ENCODE measurements around the gene PPME1. TPM values are rescaled to one million over a fixed set of nuclear protein-coding genes. Genes with fewer than 3 reads are reported as not detected.

PPME1 gene
- polyA plus RNA-seq, 3 donors, result 5.2 to 12.2 (median 8.9) TPM

DNA sequence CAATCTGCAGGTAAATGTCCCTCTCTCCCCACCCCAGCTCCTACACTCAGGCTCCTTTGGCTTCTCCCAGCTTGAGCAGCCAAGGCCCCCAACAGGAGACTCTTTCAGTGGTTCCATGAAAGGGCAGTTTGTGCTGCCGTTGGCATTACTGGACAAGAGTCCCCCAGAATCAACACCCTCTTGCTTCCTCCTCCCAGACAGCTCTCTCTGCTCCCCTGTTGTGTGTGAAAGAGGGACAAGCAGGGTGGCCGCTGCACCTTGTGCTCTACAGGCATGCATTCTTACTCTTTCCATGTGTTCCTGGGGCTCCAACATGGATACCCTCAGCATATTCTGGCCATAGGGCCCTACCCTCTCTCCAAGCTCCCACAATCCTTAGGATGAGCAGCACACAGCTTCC lies 91.6 kb downstream of the PPME1 start:
- no peaks in the 10 kb centered on the region for H3K4me1 ChIP-seq (ENCODE audit: control insufficient read depth in 1 of 2, insufficient read depth in 2 of 2, low read length in 2 of 2)
- H3K27ac Mint-ChIP-seq, result no peak overlapping the region
- no peak overlapping the region for H3K4me3 Mint-ChIP-seq
- H4K20me1 ChIP-seq (ENCODE audit: insufficient read depth, low read length), result no peaks in the 10 kb centered on the region
- H3K4me3 ChIP-seq (replicated peaks in 1 of 3; ENCODE audit: low read depth in 2 of 3, low read length in 3 of 3), result no peak overlapping the region
- no peaks in the 10 kb centered on the region for H3K9me3 ChIP-seq (replicated peaks in 1 of 2; ENCODE audit: control insufficient read depth in 1 of 2, insufficient read depth in 1 of 2, low read length in 2 of 2)
- no peaks in the 10 kb centered on the region for H3K27me3 ChIP-seq (ENCODE audit: control insufficient read depth in 2 of 2, insufficient read depth in 2 of 2, low read length in 2 of 2)
- H3K36me3 Mint-ChIP-seq, result no peaks in the 10 kb centered on the region
- intact Hi-C loops (cut with micrococcal nuclease), result no loop called here
- TF ChIP-seq, protein P1, sequence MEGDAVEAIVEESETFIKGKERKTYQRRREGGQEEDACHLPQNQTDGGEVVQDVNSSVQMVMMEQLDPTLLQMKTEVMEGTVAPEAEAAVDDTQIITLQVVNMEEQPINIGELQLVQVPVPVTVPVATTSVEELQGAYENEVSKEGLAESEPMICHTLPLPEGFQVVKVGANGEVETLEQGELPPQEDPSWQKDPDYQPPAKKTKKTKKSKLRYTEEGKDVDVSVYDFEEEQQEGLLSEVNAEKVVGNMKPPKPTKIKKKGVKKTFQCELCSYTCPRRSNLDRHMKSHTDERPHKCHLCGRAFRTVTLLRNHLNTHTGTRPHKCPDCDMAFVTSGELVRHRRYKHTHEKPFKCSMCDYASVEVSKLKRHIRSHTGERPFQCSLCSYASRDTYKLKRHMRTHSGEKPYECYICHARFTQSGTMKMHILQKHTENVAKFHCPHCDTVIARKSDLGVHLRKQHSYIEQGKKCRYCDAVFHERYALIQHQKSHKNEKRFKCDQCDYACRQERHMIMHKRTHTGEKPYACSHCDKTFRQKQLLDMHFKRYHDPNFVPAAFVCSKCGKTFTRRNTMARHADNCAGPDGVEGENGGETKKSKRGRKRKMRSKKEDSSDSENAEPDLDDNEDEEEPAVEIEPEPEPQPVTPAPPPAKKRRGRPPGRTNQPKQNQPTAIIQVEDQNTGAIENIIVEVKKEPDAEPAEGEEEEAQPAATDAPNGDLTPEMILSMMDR (IDR thresholded peaks at IDR 0.05), result no peak
- H3K4me1 Mint-ChIP-seq, result no peaks in the 10 kb centered on the region
- no peaks in the 10 kb centered on the region for H3K36me3 ChIP-seq (replicated peaks in 1 of 2; ENCODE audit: control insufficient read depth in 1 of 2, insufficient read depth in 2 of 2, low read length in 2 of 2)
- no peak for DNase-seq
- H3K79me2 ChIP-seq (ENCODE audit: insufficient read depth, low read length), result no peaks in the 10 kb centered on the region
- H3K9me3 Mint-ChIP-seq, result peaks cover 0 to 4% (median 2%) of the 10 kb centered on the region in 7 donors
- peaks cover 0 to 2% (median 0%) of the 10 kb centered on the region in 3 donors for H3K27me3 Mint-ChIP-seq (ENCODE audit: low read depth in 3 of 3)
- no peak overlapping the region for H2AFZ ChIP-seq (ENCODE audit: insufficient read depth, low read depth, low read length, poor library complexity, severe bottlenecking)
- no peak overlapping the region for H3K4me2 ChIP-seq (replicated peaks; ENCODE audit: extremely low read depth, low read length, poor library complexity, severe bottlenecking)
- no CpG with 5 or more reads among the region's 2 CpGs for WGBS (ENCODE audit: insufficient coverage)
- no peak overlapping the region for H3K9ac ChIP-seq (ENCODE audit: insufficient read depth, low read length, poor library complexity, severe bottlenecking)
- H3K27ac ChIP-seq (ENCODE audit: low read depth in 1 of 2, low read length in 2 of 2), result no peak overlapping the region

DNA sequence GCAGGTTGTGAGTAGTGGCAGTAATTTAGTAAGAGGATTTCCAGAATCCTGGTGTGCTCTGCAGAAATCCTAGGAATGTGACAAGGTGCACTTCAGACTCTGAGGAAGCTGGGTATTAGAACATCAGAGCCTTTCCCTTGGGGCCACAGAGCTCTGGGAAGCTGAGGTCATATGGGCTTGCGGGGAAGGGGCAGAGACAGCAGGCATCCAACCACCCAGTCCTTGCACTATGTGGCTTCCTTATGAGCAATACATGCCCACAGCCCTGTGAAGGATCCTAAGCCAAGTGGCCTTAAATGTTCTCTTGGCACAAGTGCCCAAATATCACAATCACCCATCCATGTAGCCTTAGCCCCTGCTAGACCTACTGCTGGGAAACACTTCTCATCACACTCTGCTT lies 94.2 kb downstream of the PPME1 start:
- Mint-ChIP-seq H3K36me3 (no peaks in the 10 kb centered on the region), H3K4me1 (peaks cover 4% of the 10 kb centered on the region), H3K27ac (no peak overlapping the region), H3K4me3 (no peak overlapping the region), H3K9me3 (peaks cover 0 to 4% (median 2%) of the 10 kb centered on the region in 7 donors), H3K27me3 (ENCODE audit: low read depth in 3 of 3) (peaks cover 0 to 2% (median 0%) of the 10 kb centered on the region in 3 donors)
- Histone ChIP-seq H3K9ac (ENCODE audit: insufficient read depth, low read length, poor library complexity, severe bottlenecking) (no peak overlapping the region), H3K79me2 (ENCODE audit: insufficient read depth, low read length) (no peaks in the 10 kb centered on the region), H4K20me1 (ENCODE audit: insufficient read depth, low read length) (no peaks in the 10 kb centered on the region), H3K27ac (ENCODE audit: low read depth in 1 of 2, low read length in 2 of 2) (no peak overlapping the region), H3K4me1 (ENCODE audit: control insufficient read depth in 1 of 2, insufficient read depth in 2 of 2, low read length in 2 of 2) (no peaks in the 10 kb centered on the region), H2AFZ (ENCODE audit: insufficient read depth, low read depth, low read length, poor library complexity, severe bottlenecking) (no peak overlapping the region), H3K36me3 (replicated peaks in 1 of 2; ENCODE audit: control insufficient read depth in 1 of 2, insufficient read depth in 2 of 2, low read length in 2 of 2) (no peaks in the 10 kb centered on the region), H3K4me3 (replicated peaks in 1 of 3; ENCODE audit: low read depth in 2 of 3, low read length in 3 of 3) (no peak overlapping the region), H3K9me3 (replicated peaks in 1 of 2; ENCODE audit: control insufficient read depth in 1 of 2, insufficient read depth in 1 of 2, low read length in 2 of 2) (no peaks in the 10 kb centered on the region), H3K4me2 (replicated peaks; ENCODE audit: extremely low read depth, low read length, poor library complexity, severe bottlenecking) (no peak overlapping the region), H3K27me3 (ENCODE audit: control insufficient read depth in 2 of 2, insufficient read depth in 2 of 2, low read length in 2 of 2) (peaks cover 0 to 2% of the 10 kb centered on the region in 2 donors)
- intact Hi-C loops (cut with micrococcal nuclease), result no loop called here
- no peak for DNase-seq
- TF ChIP-seq, protein P1 (IDR thresholded peaks at IDR 0.05), result no peak
- WGBS (ENCODE audit: insufficient coverage), result 88% methylated on average over 1 of the region's 1 CpG

Data from CD14-positive monocyte (primary cell).